Fibroblast of the aortic adventitia (primary cell): Measurements from ENCODE around the gene OPRM1. TPM values are rescaled to one million over a fixed set of nuclear protein-coding genes. Genes with fewer than 3 reads are reported as not detected.

Experiments
- DNase-seq: peaks from one replicate; pipeline ENCODE4 v3.0.0-alpha.2; 2010; ENCODE audit warnings: low read depth
- H3K4me3 ChIP-seq: 2 replicates; pipeline ENCODE4 v1.5.1; 2011; ENCODE audit warnings: low read depth, mild to moderate bottlenecking, control low read depth, low read length, moderate library complexity
- CTCF ChIP-seq: IDR thresholded peaks from 2 replicates; pipeline ENCODE4 v1.5.1; 2011; ENCODE audit warnings: mild to moderate bottlenecking, low read length, control low read depth, inconsistent platforms; ENCODE audit not compliant: insufficient read depth
- total RNA-seq: library from RNA; depleted of rRNA; stranded (reverse); fragments of >200 nt; gene quantifications from 2 replicates; pipeline ENCODE4 v1.2.3, GENCODE V29; 2012; ENCODE audit warnings: low replicate concordance

OPRM1 gene
- total RNA-seq, 1 donor, result not detected

- no peak for TF ChIP-seq CTCF
These were observed 179.3 kb downstream of the OPRM1 start for GRCh38 chr6:154218301-154218700.

GRCh38 chr6:154218787-154219186 lies 179.7 kb downstream of the OPRM1 start:
- H3K4me3 ChIP-seq, result no peak overlapping the region
- no peak for DNase-seq
- TF ChIP-seq CTCF, result no peak

More at GRCh38 chr6:154218301-154218700, 179.3 kb downstream of the OPRM1 start:
- DNase-seq, result no peak
- no peak overlapping the region for H3K4me3 ChIP-seq

- H3K4me3 ChIP-seq, result no peak overlapping the region
- no peak for DNase-seq
These were observed 180.2 kb downstream of the OPRM1 start for GRCh38 chr6:154219250-154219649.

GRCh38 chr6:154222716-154223115 lies 183.7 kb downstream of the OPRM1 start:
- no peak for TF ChIP-seq CTCF
- no peak for DNase-seq
- H3K4me3 ChIP-seq, result no peak overlapping the region

More at GRCh38 chr6:154219250-154219649, 180.2 kb downstream of the OPRM1 start:
- TF ChIP-seq CTCF, result no peak

GRCh38 chr6:154223296-154223695 lies 184.3 kb downstream of the OPRM1 start:
- no peak overlapping the region for H3K4me3 ChIP-seq
- TF ChIP-seq CTCF, result no peak
- no peak for DNase-seq

GRCh38 chr6:154226461-154226860 lies 187.4 kb downstream of the OPRM1 start:
- no peak overlapping the region for H3K4me3 ChIP-seq
- no peak for DNase-seq
- no peak for TF ChIP-seq CTCF

- TF ChIP-seq CTCF, result no peak
- H3K4me3 ChIP-seq, result no peak overlapping the region
- no peak for DNase-seq
These were observed 189.0 kb downstream of the OPRM1 start for GRCh38 chr6:154227862-154228520.
